BLaER1 treated with 17β-estradiol and CSF1 and Interleukin-3, amounts not matched to agents 10 nM and 100 nM (cell line): ENCODE data around the gene ZMYND8.

Experiments
- H3K27ac ChIP-seq, 11 experiments: shearing (Covaris generic); formaldehyde crosslinking; 2 replicates each; pipeline ENCODE4 v1.8.1; 2022
- H3K27me3 ChIP-seq, 11 experiments: shearing (Covaris generic); formaldehyde crosslinking; 2 replicates each; pipeline ENCODE4 v1.8.1; 2022
- H3K36me3 ChIP-seq, 11 experiments: shearing (Covaris generic); formaldehyde crosslinking; 2 replicates each; pipeline ENCODE4 v1.8.1; 2022
- H3K4me1 ChIP-seq, 10 experiments: shearing (Covaris generic); formaldehyde crosslinking; 2 replicates each; pipeline ENCODE4 v1.8.1; 2022
- H3K4me2 ChIP-seq, 11 experiments: shearing (Covaris generic); formaldehyde crosslinking; 2 replicates each; pipeline ENCODE4 v1.8.1; 2022
- H3K4me3 ChIP-seq, 10 experiments: shearing (Covaris generic); formaldehyde crosslinking; 2 replicates each; pipeline ENCODE4 v1.8.1; 2022
- H3K9ac ChIP-seq, 11 experiments: shearing (Covaris generic); formaldehyde crosslinking; 2 replicates each; pipeline ENCODE4 v1.8.1; 2022
- H3K9me3 ChIP-seq, 11 experiments: shearing (Covaris generic); formaldehyde crosslinking; replicated peaks in 1 of 11; 2 replicates each; pipeline ENCODE4 v1.8.1; 2022
- H4K20me1 ChIP-seq, 11 experiments: shearing (Covaris generic); formaldehyde crosslinking; 2 replicates each; pipeline ENCODE4 v1.8.1; 2022
- Cebpa-rat ChIP-seq, 11 experiments: shearing (Covaris generic); IDR thresholded peaks; 2 replicates each; pipeline ENCODE4 v1.8.1; 2022

The ZMYND8 gene

DNA sequence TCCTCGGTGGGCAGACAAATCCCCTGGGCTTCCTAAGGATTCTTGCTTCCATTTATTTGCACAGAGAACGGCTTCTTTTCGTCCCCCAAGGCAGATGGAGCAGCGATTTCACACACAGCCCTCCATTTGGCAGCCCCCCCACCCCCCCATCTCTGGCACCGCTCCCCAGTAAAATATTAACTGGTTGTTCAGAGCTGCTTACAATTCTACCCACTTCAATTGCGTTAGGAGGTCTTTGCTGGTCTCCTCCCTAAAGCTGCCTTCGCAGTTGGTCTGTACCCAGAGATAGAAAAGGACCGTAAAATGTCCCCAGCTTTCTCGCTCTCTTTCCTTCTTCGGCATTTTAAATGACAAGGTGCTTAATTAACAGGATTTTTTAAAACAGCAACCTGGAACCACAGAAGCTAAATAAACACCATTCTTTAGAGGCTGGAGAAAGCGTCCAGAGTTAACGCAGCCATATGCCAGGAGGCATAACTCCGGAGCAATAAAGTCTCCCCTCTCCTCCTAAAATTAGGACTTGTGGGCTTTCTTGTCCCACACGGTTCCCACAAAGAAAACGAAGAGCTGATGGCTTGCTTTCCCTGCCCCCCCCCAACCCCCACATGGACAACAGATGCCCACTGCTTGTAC is 1.7 kb upstream of the ZMYND8 start:
- Histone ChIP-seq H3K27ac (peak overlapping the region; percentile 91 to 100 (median 98)), H3K36me3 (no peaks in the 10 kb centered on the region; a peak in 3 of 22 replicates), H3K9me3 (no peaks in the 10 kb centered on the region), H4K20me1 (no peaks in the 10 kb centered on the region), H3K4me1 (peaks cover 69 to 85% (median 76%) of the 10 kb centered on the region in 10 experiments), H3K9ac (peak overlapping the region; percentile 87 to 96 (median 91)), H3K27me3 (no peaks in the 10 kb centered on the region), H3K4me2 (peak overlapping the region; percentile 90 to 100 (median 97)), H3K4me3 (peak overlapping the region in 8 of 10 experiments; percentile 32 to 75 (median 67); a peak in 11 of 20 replicates)
- TF ChIP-seq Cebpa-rat (IDR thresholded peaks at IDR 0.05), result no peak

DNA sequence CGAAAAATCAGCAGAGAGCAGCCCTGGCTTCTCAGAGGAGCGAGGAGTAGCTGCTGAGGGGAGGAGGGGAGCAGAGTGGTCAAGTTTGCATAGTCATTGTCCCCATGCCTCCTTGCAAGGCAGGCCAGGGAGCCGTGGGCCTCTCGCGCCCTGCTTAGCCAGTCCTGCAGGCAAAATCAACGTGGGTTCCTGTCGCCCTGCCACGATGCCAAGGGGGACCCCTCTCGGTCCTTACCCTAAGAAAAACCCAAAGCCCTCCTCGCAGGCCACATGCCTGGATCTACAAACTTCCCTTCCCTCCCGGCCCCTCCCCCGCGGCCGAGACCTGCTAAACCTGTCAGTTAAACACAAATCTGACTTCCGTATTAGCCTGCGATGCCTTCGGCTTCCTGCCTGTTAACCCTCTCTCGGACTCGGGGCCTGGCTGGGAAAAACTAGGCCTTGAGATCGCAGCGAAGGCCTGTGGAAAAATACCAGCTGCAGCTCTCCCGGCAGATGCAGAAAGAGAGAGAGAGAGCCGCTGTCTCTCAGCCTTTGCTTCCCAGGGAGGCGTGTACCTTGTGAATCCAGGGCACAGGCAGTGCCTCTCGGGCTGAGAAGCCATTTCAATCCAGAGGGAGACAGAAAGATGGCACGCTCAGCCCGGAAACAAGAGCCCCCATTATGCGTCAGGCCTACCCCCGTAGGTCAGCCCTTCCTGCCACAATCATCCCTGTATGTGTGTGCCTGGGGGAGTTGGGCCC is 968 bp upstream of the ZMYND8 start:
- H3K4me1 ChIP-seq, result peaks cover 71 to 85% (median 77%) of the 10 kb centered on the region in 10 experiments
- H3K27me3 ChIP-seq, result no peaks in the 10 kb centered on the region
- H3K27ac ChIP-seq, result peak overlapping the region; percentile 91 to 100 (median 98)
- peak overlapping the region; percentile 90 to 100 (median 97) for H3K4me2 ChIP-seq
- peak overlapping the region; percentile 87 to 96 (median 91) for H3K9ac ChIP-seq
- H4K20me1 ChIP-seq, result peaks cover 0 to 3% (median 0%) of the 10 kb centered on the region in 11 experiments; a peak in 2 of 22 replicates
- peaks cover 0 to 6% (median 0%) of the 10 kb centered on the region in 11 experiments; a peak in 4 of 22 replicates for H3K36me3 ChIP-seq
- peak overlapping the region; percentile 52 to 75 (median 66); a peak in 17 of 20 replicates for H3K4me3 ChIP-seq
- no peaks in the 10 kb centered on the region for H3K9me3 ChIP-seq
- TF ChIP-seq Cebpa-rat (IDR thresholded peaks at IDR 0.05), result no peak

DNA sequence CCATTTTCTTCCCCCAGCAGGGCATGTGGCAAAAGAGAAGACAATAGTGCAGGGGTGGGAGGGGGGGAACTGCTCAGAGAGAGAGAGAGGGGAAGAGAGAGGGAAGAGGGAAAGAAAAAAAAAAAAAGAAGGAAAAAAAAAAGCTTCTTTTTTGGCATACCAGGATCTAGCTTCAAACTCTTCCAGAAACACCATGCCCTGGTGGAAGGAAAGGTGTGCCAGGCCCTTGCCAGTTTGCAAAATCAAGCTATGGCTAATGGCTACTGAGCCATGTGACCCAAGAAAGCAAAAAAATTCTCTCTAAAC is 326 bp downstream of the ZMYND8 start:
- peaks cover 74 to 86% (median 78%) of the 10 kb centered on the region in 10 experiments for H3K4me1 ChIP-seq
- H3K4me3 ChIP-seq, result peak overlapping the region; percentile 52 to 75 (median 66)
- peaks cover 0 to 10% (median 0%) of the 10 kb centered on the region in 11 experiments; a peak in 2 of 22 replicates for H4K20me1 ChIP-seq
- H3K4me2 ChIP-seq, result peak overlapping the region; percentile 90 to 100 (median 97)
- peak overlapping the region; percentile 91 to 100 (median 98) for H3K27ac ChIP-seq
- H3K9ac ChIP-seq, result peak overlapping the region; percentile 87 to 96 (median 91)
- no peak for TF ChIP-seq Cebpa-rat (IDR thresholded peaks at IDR 0.05)
- no peaks in the 10 kb centered on the region for H3K9me3 ChIP-seq
- H3K27me3 ChIP-seq, result no peaks in the 10 kb centered on the region
- H3K36me3 ChIP-seq, result peaks cover 0 to 8% (median 0%) of the 10 kb centered on the region in 11 experiments; a peak in 4 of 22 replicates

DNA sequence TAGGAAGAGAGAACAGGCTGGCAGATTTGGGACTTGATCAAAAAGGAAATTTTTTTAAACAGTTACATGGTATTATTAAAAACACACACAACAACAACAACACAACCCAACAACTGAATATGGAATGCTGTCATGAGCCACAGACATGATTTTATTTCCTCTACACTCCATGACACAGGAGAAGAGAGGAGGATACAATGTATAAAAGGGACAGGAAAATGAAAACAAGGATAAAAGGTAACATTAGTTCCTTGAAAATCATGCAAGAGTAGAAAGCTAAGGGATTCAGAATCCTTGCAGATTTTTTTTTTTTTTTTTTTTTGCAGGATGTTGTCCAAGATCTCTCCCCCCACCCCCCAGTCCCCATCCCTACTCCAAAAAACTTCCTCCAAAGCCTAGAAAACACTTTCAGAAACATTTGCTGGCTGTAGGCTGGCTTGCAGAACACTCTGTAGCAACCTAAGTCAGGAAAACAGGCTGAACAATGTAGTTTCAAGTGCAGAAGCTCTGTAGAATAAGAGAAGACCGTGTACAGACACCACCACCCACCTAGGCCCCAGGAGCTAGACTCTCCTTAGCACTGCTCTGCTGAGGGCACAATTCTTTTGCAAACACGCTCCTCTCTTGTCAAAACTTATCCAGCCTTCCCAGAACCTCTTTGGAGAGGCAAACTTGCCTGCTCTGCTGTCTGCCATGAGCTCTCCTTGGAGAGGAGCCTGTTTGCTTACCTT is 845 bp downstream of the ZMYND8 start:
- H3K9me3 ChIP-seq, result no peaks in the 10 kb centered on the region
- no peak for TF ChIP-seq Cebpa-rat (IDR thresholded peaks at IDR 0.05)
- peaks cover 0 to 13% (median 0%) of the 10 kb centered on the region in 11 experiments; a peak in 3 of 22 replicates for H4K20me1 ChIP-seq
- H3K9ac ChIP-seq, result peak overlapping the region; percentile 87 to 96 (median 91)
- H3K27ac ChIP-seq, result peak overlapping the region; percentile 91 to 100 (median 98)
- no peaks in the 10 kb centered on the region for H3K27me3 ChIP-seq
- peaks cover 0 to 8% (median 0%) of the 10 kb centered on the region in 11 experiments; a peak in 4 of 22 replicates for H3K36me3 ChIP-seq
- peaks cover 74 to 86% (median 78%) of the 10 kb centered on the region in 10 experiments for H3K4me1 ChIP-seq
- peak overlapping the region; percentile 52 to 75 (median 66) for H3K4me3 ChIP-seq
- H3K4me2 ChIP-seq, result peak overlapping the region; percentile 90 to 100 (median 97)

DNA sequence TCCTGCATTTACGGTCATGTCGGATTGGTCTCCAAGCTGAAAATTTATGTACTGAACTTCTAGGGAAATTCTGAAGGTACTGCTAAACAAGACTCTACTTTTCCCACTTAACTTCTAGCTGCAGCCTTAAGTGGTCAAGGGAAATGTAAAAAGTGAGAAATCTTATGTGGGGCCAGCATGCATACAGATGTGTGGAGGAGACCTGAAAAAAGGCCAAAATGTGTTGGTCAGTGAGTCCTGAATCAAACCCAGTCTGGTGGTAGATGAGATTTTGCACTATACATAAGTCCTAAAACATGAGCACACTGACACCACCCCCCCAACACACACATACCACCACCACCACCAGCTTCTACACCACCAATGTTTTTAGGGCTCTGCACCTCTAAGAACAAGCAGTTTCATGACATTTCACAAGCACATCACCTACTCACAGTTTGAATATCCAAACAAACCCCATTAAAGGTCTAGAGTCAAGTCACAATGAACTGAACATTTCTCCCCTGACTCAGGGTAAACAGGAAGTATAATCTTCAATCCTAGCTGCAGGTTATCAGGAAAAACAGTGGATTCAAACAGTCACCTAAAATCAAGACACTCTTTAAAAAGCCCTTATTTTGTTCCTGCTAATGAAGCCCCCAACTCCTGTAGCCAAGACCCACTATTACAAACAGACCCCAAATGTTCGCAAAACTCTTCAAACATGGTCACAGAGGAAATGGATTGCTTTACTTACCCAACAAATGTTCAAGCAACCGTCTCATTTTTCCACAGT is 1.6 kb downstream of the ZMYND8 start:
- H3K4me1 ChIP-seq, result peaks cover 74 to 84% (median 78%) of the 10 kb centered on the region in 10 experiments
- peak overlapping the region; percentile 87 to 96 (median 91) for H3K9ac ChIP-seq
- peak overlapping the region; percentile 91 to 100 (median 98) for H3K27ac ChIP-seq
- H3K9me3 ChIP-seq, result no peaks in the 10 kb centered on the region
- H3K4me2 ChIP-seq, result peak overlapping the region; percentile 90 to 100 (median 97)
- peaks cover 0 to 16% (median 3%) of the 10 kb centered on the region in 11 experiments; a peak in 11 of 22 replicates for H4K20me1 ChIP-seq
- H3K4me3 ChIP-seq, result peak overlapping the region; percentile 52 to 75 (median 66)
- no peak for TF ChIP-seq Cebpa-rat (IDR thresholded peaks at IDR 0.05)
- H3K27me3 ChIP-seq, result no peaks in the 10 kb centered on the region
- H3K36me3 ChIP-seq, result peaks cover 0 to 8% (median under 1%) of the 10 kb centered on the region in 11 experiments; a peak in 8 of 22 replicates

DNA sequence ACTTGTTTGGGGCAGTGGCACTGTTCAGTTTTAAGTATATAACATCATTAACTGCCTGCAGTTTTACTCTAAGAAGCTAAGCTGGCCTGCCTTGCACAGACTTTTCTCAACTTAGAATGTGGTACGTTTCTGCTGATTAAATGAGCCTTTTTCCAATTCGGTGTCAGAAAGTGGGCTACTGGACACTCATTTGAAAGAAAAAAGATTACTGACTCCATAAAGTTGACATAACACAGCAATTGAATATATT is 2.1 kb downstream of the ZMYND8 start:
- H3K4me3 ChIP-seq, result peak overlapping the region; percentile 52 to 75 (median 66)
- H3K4me1 ChIP-seq, result peaks cover 74 to 84% (median 78%) of the 10 kb centered on the region in 10 experiments
- peak overlapping the region; percentile 90 to 100 (median 97) for H3K4me2 ChIP-seq

DNA sequence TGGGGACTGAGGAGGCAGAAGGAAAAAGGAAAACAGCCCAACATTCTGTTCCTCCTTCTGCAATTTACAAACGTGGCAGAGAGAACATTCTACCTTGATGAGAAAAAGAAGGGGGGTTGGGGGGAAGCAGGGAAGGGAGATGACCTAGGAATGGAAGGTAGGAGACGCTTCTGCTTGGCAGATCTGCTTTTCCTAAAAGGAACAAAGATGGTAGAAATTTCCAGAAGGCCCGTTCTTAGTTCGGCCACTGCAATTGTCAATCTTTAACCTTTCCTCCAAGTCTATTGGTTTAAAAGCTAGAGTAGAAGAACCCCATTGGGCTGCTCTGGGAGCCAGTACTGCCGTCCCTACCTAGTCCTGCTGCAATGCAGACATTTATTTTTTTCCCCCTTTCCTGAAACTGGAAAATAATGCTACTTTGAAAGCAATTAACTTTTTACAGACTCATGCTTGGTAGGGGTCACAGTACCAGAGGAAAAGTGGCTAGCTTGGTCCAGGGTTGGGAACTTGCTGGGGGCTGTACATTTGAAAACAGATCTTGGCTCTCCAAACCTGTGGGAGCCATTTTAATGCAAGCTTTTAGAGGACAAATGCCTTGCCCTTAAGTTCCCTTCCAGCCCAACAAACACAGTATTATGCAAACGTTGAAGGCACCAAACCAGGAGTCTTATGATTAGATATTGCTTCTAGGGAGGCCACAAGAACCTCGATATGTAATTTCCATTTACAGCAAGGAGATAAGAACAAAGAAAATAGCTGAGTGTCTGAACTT is 2.6 kb downstream of the ZMYND8 start:
- H3K9ac ChIP-seq, result peak overlapping the region; percentile 87 to 96 (median 91)
- no peaks in the 10 kb centered on the region for H3K27me3 ChIP-seq
- H3K9me3 ChIP-seq, result no peaks in the 10 kb centered on the region
- H3K4me2 ChIP-seq, result peak overlapping the region; percentile 90 to 100 (median 97)
- peak overlapping the region; percentile 52 to 75 (median 66) for H3K4me3 ChIP-seq
- H3K36me3 ChIP-seq, result peaks cover 0 to 18% (median 11%) of the 10 kb centered on the region in 11 experiments; a peak in 13 of 22 replicates
- H3K4me1 ChIP-seq, result peaks cover 74 to 84% (median 78%) of the 10 kb centered on the region in 10 experiments
- no peak for TF ChIP-seq Cebpa-rat (IDR thresholded peaks at IDR 0.05)
- peaks cover 3 to 26% (median 13%) of the 10 kb centered on the region in 11 experiments; a peak in 13 of 22 replicates for H4K20me1 ChIP-seq
- H3K27ac ChIP-seq, result peak overlapping the region; percentile 91 to 100 (median 98)

More for the DNA sequence above, 2.1 kb downstream of the ZMYND8 start:
- Histone ChIP-seq H3K9ac (peak overlapping the region; percentile 87 to 96 (median 91)), H3K9me3 (no peaks in the 10 kb centered on the region), H3K27ac (peak overlapping the region; percentile 91 to 100 (median 98)), H3K27me3 (no peaks in the 10 kb centered on the region), H4K20me1 (peaks cover 2 to 21% (median 8%) of the 10 kb centered on the region in 11 experiments; a peak in 11 of 22 replicates), H3K36me3 (peaks cover 0 to 13% (median 5%) of the 10 kb centered on the region in 11 experiments; a peak in 11 of 22 replicates)
- TF ChIP-seq Cebpa-rat (IDR thresholded peaks at IDR 0.05), result no peak
